ENCODE results near the gene ZNF467.

Gene ZNF467

DNA sequence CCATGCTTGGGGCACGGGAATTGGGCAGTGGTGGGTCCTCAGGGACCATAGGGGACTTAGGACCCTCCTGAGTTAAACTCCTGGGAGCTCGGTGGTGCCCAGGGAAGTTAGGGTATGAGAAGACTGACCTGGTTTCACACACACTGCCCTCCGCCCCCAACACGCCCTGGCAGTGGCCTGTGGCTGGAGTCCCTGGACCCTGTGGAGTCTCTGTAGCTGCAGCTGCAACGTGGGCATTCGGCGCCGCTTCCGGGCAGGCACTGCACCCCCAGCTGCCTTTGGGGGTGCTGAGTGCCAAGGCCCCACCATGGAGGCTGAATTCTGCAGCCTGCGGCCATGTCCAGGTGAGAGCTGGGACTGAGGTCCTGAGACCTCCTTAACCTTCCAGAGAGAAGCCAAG, 34.9 kb upstream of the ZNF467 start:
- DNase-seq, result no peak

DNA sequence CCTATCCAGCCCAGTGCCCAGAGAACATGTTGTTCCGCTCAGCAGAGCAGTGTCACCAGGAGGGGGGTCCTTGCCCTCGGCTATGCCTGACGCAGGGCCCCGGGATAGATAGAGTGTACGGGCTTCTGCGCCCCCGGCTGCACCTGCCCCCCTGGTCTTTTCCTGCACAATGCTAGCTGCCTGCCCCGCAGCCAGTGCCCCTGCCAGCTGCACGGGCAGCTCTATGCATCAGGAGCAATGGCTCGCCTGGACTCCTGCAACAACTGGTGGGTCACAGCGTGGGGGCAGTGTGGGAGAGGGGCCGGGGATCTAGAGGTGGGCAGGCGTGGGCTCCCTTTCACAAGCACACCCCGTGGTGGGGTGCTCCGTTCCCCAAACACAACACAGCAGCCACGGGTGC, 33.3 kb upstream of the ZNF467 start:
- DNase-seq, result no peak

DNA sequence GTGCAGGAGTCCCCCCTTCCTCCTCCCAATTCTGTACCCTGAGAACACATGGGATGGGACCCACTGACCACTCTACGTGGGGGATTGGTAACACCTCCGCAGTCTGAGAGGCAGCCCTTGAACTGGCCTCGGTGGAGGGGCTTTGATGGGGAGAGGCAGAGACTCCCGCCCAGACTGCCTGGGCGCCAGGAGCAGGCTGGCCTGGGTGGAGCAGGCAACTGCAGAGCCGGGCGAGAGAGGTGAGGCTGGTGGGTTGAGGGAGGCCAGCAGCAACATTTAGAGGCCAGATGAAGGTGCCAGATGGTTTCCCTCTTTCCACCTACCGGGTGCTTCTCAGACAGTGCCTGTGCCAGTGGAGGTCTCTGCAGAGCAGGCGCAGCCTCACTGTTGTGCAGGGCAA, 30.7 kb upstream of the ZNF467 start:
- DNase-seq, result no peak

DNA sequence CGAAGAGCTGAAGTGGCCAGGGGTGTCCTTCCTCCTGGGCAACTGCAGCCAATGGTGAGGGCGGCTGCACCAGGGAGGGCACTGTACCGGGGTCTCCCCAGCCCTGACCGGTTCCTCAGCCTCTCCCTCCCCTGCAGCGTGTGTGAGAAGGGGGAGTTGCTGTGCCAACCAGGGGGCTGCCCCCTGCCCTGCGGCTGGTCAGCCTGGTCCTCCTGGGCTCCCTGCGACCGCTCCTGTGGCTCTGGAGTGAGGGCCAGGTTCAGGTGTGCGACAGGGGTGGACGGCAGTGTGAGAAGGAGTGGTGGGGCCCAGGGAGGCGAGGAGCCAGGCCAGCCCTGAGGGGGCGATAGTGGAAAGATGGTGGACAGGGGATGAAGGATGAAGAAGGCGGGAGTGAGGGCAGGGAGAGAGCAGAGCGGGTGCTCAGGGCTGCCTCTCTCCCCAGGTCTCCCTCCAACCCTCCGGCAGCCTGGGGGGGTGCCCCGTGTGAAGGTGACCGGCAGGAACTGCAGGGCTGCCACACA, 30.2 kb upstream of the ZNF467 start:
- DNase-seq, result no peak

DNA sequence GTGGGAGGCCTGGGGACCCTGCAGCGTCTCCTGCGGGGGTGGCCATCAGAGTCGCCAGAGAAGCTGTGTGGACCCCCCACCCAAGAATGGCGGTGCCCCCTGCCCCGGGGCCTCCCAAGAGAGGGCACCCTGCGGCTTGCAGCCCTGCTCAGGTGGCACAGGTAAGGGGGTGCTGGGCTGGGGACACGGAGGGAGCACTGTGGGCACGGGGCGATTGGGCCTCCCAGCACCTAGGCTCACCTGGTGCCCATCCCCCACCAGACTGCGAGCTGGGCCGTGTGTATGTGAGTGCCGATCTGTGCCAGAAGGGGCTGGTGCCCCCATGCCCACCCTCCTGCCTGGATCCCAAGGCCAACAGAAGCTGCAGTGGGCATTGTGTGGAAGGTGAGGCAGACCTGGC, 29.6 kb upstream of the ZNF467 start:
- no peak for DNase-seq

DNA sequence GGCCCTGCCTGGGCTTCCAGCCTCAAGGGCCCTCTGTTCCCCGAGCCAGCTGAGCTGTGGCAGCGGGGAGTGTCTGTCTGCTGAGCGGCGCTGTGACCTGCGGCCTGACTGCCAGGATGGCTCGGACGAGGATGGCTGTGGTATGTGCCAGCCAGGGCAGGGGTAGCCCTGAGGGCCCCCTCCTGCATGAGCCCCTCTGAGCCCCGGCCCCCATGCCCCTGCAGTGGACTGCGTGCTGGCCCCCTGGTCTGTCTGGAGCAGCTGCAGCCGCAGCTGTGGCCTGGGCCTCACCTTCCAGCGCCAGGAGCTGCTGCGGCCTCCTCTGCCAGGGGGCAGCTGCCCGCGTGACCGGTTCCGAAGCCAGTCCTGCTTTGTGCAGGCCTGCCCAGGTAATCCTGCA, 28.4 kb upstream of the ZNF467 start:
- no peak for DNase-seq

DNA sequence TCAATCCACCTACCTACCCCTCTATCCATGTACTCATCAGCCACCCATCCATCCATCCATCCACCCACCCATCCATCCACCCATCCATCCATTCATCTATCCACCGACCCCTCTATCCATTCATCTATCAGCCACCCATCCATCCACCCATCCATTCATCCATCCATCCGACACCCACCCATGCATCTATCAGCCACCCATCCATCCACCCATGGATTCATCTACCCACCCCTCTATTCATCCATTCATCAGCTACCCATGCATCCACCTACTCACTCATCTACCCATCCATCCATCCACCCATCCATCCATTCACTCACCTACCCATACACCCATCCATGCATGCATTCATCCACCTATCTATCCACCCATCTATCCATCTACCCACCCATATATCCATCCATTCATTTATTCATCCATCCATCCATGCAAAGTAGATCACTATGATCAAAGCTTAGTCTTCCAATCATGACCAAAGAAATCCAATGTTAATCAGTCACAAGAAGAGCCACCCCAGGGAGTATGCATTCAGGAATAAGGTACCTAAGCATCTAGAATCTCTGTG, 27.7 kb upstream of the ZNF467 start:
- DNase-seq, result no peak

DNA sequence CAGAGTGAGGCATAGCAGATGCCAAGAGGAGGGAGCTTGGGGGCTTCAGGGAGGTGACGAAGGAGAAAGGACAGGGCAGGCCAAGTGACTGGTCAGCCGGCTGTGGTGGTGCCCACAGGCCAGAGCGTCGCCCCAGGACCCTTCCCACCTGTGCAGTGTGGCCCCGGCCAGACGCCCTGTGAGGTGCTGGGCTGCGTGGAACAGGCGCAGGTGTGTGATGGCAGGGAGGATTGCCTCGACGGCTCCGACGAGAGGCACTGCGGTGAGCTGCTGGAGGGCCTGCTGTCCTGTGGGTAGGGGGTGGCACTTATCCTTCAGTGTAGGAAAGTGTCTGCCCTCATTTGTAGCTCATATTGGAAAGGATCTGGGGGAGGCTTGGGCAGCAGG, 26.8 kb upstream of the ZNF467 start:
- no peak for DNase-seq

DNA sequence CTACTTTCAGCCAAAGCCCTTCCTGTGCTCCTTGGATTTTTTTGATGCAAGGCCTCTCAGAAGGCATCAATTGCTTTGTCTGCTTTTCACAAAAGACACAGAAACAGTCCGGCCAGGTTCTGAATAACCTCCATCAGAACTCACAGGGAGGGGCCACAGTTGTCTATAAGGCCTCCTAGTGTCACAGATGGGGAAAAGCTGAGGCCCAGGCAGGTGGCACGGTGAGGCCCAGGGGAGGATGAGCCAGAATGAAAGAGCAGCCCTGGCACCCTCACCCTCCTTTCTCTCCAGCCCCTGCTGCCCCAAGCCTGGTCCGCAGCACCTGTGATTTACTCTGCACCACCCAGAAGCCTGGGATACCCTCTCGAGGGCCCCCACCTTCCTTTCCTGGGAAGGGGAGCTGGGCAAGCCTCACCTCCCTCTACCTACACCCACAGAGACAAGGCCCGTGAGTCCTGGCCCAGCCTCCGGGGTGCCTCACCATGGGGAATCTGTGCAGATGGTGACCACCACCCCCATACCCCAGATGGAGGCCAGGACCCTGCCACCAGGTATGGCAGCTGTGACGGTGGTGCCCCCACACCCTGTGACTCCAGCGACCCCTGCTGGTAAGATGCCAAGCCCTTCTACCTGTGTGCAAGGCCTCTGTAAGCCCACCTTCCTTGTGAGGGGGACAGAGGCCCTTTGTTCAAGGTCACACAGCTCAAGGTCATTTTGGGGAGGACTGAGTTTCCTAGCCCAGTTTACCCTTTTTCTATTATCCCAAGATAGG, 26.2 kb upstream of the ZNF467 start:
- peak; percentile 59 to 68 for DNase-seq

DNA sequence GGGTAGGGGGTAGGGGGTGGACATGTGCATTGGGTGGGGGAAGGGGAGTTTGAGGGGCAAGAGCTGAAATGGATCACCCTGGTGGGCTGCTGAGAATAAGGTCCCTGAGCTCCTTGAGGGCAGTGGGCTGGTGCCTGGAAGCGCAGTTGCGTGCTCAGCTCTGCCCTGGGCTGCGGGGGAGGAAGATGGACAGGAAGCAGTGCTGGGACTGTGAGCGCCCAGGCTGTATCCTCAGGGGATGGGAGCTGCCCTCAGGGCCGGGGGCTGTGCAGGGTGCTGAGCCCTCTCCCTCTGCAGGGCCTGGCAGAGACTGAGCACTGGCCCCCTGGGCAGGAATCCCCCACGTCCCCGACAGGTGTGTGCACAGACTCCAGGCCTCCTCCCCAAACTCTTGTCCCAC, 24.4 kb upstream of the ZNF467 start:
- no peak for DNase-seq

DNA sequence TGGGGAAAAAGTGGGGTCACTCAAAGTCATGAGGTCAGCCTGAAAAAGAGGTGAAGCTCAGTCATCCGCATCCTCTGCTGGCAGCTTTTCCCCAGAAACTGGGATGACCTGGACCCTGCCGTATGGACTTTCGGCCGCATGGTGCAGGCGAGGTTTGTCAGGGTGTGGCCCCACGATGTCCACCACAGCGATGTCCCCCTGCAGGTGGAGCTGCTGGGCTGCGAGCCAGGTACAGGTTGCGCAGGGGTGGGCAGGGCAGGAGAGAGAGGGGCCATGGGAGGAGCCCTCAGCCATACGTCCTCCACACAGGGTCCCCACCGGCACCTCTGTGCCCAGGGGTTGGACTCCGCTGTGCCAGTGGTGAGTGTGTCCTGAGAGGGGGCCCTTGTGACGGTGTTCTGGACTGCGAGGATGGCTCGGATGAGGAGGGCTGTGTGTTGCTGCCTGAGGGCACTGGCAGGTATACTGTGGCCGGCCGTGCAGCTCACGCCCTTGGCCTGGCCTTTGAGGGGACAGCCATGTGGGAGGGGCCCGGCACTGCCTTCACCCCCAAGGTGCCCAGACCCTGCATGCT, 23.0 kb upstream of the ZNF467 start:
- no peak for DNase-seq

DNA sequence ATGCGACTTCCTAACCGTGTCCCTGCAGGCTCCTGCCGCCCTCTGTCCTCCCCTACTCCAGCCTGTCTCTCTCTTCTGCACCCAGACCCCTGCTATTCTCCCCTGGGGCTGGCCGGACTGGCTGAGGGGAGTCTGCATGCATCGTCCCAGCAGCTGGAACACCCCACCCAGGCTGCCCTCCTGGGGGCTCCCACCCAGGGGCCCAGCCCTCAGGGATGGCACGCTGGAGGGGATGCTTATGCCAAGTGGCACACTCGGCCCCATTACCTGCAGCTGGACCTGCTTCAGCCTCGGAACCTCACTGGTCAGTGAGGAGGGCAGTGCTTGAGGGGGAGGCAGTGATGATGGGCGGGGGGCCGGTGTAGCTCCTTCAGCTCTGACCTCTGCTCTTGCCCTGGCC, 21.7 kb upstream of the ZNF467 start:
- no peak for DNase-seq

DNA sequence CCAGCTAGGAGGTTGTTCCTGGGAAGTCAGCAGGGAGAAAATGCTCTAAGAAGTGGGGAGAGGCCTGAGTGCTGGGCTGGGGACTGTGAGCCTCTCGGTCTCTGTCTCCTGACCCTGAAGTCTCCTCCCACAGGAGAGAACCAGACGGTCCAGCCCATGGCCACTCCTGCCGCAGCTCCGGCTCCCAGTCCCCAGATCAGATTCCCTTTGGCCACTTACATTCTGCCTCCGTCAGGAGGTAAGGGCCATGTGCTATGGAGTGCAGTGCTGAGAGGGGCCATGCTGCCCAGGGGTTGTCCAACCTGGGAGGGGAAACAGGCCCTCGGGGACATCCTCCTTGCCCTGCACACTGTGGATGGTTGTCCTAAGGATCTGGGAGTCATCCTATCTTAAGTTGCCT, 21.3 kb upstream of the ZNF467 start:
- no peak for DNase-seq

DNA sequence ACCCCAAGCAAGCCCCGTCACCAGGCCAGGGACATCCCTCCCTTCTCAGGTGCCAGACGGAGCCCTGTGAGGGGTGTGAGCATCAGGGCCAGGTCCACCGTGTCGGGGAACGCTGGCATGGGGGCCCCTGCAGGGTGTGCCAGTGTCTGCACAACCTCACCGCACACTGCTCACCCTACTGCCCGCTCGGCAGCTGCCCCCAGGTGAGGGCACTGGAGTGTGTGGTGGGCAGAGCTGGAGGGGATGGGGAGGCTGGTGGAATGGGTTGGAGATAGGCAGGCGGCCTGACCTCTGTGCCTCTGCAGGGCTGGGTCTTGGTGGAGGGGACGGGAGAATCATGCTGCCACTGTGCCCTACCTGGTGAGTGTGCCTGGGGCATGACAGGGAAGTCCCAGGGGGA, 19.9 kb upstream of the ZNF467 start:
- DNase-seq, result no peak

DNA sequence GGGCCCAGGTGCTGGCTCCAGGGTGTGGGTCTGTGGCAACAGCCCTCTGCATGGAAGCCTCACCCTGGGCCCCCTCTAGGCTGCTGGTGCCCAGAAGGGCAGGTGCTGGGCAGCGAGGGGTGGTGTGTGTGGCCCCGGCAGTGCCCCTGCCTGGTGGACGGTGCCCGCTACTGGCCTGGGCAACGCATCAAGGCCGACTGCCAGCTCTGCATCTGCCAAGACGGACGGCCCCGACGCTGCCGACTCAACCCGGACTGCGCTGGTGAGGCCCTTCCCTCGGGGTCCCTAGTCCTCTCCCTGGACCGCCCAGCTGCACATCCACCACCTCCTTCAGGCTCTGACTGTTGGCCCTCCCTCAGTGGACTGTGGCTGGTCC, 18.8 kb upstream of the ZNF467 start:
- no peak for DNase-seq

DNA sequence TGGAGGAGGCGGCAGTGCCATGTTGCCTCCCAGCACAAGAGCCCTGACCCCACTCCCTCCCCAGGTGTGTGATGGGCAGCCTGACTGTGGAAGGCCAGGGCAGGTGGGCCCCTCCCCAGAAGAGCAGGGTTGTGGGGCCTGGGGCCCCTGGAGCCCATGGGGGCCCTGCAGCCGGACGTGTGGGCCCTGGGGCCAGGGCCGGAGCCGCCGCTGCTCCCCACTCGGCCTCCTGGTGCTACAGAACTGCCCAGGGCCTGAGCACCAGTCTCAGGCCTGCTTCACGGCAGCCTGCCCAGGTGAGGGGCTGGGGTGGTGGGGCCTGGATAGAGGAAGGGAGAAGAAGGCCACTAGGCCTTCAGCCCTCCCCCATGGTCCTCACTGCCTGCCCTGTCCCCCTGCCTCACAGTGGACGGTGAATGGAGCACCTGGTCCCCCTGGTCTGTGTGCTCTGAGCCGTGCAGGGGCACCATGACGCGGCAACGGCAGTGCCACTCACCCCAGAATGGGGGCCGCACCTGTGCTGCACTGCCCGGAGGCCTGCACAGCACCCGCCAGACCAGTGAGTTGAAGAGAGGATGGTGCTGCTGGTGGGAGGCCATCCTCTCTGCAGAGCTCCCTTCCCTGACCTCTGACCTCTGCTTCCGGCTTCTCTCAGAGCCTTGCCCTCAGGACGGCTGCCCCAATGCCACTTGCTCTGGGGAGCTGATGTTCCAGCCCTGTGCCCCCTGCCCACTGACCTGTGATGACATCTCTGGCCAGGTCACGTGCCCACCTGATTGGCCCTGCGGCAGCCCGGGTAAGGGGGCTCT, 18.2 kb upstream of the ZNF467 start:
- no peak for DNase-seq

DNA sequence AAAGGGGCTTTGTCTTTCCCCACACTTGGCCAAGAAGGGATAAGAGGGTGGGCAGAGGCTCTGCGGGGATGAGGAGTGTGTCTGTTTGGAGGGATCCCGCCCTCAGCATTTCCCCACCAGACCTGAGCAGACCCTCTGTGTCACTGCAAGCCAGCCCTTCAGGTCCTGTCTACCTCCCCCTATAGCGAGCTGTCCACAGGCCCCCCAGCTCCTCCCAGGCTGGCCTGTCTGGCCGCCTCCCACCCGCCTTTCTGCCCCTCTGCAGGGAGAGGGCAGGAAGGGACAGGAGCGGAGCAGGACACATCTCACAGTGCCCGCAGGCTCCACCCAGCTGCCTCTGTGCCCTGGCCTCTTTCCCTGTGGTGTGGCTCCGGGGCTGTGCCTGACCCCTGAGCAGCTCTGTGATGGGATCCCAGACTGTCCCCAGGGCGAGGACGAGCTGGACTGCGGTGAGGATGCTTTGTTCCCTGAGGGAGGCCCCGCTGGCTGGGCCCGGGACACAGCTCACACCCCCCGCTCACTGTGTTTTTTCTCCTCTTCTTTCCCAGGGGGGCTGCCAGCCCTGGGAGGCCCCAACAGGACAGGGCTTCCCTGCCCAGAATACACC, 17.5 kb upstream of the ZNF467 start:
- DNase-seq, result no peak

DNA sequence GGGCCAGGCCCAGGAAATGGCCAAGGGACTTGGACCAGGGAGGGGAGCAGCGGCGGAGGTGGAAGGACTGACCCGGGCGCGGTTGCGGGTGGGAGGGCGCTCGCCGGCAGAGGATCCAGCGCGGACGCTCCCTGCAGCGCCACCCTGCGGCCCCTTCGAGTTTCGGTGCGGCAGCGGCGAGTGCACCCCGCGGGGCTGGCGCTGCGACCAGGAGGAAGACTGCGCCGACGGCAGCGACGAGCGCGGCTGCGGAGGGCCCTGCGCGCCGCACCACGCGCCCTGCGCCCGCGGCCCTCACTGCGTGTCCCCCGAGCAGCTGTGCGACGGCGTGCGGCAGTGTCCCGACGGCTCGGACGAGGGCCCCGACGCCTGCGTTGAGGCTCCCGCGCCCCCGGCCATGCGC, 16.8 kb upstream of the ZNF467 start:
- peak; percentile 52 to 58 for DNase-seq

DNA sequence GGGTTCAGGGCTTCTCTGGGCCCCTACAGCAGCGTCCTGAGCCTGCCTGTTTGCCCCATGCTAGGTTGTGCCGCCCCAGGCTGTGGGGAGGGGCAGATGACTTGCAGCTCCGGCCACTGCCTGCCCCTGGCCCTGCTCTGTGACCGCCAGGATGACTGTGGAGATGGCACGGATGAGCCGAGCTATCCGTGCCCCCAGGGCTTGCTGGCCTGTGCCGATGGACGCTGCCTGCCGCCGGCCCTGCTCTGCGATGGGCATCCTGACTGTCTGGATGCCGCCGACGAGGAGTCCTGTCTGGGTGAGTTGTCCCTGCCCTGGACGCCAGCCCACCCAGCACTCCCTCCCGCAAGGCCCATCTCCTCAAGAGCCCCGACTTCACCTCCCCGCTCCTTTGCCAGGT, 15.7 kb upstream of the ZNF467 start:
- DNase-seq, result no peak

DNA sequence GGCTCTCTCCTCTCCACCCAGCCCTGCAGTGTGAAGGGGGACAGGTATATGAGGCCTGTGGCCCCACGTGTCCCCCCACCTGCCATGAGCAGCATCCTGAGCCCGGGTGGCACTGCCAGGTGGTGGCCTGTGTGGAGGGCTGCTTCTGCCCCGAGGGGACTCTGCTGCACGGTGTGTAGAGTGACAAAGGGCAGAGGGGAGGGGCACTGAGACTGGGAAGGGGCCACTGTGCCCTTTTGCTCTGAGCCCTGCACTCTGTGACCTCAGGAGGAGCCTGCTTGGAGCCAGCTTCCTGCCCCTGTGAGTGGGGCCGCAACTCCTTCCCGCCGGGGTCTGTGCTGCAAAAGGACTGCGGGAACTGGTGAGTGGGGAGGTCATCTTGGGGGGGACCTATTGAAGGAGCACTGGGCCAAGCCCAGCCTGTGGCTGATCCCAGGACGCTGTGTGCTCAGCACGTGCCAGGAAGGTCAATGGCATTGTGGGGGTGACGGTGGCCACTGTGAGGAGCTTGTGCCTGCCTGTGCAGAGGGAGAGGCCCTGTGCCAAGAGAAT, 15.0 kb upstream of the ZNF467 start:
- no peak for DNase-seq

DNA sequence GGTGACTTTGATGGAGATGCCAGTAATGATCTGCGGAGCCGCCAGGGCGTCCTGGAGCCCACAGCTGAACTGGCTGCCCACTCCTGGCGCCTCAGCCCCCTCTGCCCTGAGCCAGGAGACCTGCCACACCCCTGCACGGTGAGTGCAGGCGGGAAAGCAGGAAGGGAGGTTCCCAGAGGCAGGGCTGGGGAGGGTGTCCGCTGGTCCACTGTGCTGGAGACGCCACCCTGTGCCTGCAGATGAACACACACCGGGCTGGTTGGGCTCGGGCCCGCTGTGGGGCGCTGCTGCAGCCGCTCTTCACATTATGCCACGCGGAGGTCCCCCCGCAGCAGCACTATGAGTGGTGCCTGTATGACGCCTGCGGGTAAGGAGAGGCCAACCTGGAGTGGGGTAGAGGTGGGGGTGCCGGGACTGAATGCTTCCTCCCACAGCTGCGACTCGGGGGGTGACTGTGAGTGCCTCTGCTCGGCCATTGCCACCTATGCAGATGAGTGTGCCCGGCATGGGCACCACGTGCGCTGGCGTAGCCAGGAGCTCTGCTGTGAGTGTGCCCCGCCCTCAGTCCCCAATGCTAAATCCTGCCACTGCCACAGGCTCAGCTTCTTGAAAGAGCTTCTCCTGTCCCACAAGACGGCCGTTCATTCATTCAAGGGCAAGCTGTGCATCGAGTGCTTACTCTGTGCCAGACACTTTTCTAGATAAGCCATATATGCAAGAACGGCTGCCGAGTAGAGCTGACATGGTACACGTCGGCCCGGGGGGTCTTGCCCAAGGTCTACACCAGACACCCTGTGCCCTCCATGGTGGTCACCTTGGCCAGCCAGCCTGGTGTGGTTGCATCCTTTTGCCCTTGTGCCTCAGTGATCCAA, 14.3 kb upstream of the ZNF467 start:
- DNase-seq, result no peak

DNA sequence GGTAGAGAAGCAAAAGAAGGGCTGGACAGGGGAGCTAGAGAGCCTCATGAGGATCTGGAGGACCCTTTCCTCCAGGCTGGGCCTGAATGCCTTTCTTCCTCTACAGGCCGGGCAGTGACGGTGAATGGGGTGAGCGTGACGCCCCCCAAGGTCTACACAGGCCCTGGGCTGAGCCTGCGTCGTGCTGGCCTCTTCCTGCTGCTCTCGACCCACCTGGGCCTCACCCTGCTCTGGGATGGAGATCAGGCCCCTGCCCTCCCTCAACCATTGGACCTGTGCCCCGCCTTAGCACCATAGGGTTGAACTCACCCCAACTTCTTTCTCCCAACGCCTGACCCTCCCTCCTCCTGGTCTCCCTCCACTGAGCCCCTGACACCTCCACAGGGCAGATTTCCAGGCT, 12.6 kb upstream of the ZNF467 start:
- DNase-seq, result no peak
